GM19397 (cell line): Measurements from ENCODE around the gene OXCT1.

ENCODE experiments used
- ATAC-seq: cut with Tn5 transposase; IDR thresholded peaks from one replicate; pipeline ENCODE4 v1.9.1; 2021; ENCODE audit warnings: mild to moderate bottlenecking, moderate library complexity; ENCODE audit not compliant: unreplicated experiment

Gene OXCT1

DNA sequence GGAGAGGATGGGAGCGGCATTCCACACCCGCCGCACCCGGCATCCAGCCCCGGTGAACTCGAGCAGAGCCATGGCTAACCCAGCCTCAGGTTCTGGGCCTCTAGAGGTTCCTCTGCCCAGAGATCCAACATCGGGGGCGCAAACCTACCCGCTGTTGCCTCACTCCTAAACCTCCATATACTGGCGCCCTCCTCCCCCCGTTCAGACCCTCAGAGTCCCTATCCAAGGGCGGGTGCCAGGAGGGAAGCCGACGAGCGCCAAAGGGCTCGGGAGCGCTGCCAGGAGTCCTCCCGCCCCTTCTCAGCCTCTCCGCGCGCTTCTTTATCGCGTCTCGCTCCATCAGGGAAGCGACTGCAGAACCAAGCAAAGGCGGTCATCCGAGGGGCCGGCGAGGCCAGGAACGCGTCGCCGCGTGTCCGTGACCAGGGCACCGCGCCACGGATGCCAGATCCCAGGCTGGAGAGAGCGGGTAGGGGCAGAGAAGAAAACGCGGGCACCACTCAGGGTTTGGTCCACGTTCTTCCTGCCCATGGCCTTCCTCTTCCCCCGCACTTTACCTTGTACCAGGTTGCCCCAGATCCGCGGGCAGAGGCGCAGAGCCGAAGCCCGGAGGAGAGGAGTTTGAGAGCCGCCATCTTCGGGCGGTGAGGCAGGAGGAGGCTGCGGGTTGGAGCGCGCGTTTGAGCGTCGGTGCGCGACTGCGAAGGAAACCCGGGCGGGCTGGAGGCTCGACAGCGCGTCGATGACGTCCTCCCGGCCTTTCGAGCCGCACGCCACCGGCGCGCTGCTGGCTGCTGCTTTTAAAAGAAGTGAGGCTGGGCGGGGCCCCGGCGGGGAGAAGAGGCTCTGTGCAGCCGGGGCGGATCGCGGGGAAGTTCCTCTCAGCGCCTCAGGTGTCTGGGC, at the start of gene OXCT1:
TSS of gene OXCT1 (minus strand) at position 702 of the 903 bp plus-strand sequence. CDS start at position 635, 67 bp downstream.
- ATAC-seq: peak; percentile 93

DNA sequence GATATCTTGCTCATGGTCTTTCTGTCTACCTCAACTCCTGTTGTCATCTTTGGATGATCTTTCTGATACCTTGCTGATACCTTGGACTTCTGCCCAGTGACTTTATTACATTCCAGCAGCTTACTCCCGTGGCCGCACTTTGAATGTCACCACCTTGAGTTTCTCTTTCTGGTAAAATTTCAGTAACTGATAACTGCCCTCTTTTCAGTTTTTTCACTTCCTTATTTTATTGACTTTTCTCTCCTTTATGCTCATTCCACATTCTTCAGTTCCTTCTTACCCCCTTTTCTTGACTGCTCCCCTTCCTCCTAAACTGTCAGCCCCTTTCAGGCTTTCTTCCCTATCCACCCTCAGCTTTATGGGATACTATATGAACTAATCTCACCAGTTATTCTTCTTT, 47.9 kb upstream of the OXCT1 start:
- ATAC-seq: no peak

DNA sequence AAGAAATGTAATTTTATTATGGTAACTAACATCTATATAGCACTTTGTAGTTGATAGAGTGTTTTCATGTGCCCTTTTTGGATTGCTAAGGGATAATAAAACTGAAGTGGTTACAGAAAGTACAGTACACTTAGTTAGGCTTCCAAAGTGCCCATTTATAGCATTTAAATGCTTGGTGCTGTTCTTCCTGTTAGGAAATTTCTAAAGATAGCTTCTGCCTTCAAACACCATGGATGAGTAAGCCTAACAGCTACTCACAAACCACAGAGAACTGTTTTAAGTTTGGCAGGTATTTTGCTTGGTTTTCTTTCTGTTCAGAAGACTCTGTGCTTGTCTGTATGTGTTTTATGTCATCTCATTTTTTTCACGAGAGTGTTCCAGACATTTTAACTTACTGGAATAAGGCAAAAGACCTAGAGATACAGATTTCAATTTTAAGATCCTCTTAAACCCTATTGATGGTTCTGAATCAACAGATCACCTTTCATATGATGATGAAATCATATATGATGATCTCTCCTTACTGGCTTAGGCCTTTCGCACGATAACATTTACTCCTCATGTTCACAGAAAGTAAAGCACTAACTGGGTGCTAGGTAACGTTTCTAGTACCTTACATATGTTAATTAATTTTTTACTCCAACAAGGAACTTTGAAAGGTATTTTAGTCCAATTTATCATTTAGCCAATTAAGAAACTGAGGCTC, 38.3 kb upstream of the OXCT1 start:
- no peak for ATAC-seq

DNA sequence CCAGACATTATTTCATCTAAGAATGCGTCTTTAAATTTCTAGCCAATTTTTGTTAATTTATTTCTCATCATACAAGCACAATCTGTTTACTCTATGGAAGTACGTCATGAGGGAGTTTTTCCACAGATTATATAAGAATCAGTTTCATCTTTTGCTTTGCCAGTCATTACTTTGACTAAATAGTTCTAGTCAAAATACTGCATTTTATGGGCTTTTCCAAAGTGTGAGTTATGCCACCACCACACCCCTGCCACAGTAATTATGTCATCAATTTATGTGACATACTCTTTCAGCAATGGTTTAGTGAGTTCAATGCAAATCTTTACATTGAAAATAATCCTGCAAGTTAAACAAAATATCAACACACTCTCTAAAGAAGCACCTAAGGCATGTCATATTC, 35.9 kb upstream of the OXCT1 start:
- ATAC-seq: no peak

DNA sequence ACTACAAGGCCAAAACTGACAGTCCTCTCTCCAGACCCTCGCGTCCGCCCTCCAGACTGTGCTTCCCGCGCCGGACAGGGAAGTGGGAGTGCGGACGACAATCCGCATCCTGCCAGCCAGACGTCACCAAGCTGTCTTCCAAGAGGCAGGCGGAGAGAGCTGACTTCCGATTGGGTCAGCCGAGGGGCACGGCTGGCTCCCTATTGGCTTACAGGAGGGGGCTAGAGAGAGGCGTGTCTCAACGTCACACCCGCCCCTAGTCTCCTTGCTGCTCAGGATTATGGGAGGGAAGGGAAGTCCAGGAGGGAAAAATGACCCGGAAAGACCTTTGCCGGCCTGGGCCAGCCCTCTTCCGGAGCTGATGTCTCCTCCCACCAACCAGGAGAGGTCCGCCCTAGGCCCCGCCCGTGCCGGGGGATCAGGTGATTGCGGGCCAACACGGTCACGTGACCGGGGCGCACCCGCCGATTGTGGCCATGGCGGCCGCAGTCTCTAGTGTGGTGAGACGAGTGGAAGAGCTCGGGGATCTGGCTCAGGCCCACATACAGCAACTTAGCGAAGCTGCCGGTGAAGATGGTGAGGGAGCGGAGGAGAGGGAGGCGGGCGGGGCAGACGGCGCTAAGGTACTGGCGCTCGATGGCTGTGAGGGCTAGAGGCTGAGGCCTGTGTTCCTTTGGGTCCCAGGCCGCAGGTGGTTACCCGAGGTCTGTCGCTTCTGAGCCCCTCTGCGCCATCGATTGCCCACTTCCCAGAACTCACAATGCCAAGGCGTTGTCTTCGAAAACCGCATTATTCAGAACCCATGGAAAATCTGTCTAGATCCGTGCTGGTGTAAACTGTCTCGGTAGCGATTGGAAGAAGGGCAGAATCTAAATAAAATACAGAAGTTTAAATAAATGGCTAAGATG, 33.9 kb upstream of the OXCT1 start, which contains the start of gene RIMOC1:
TSS of gene RIMOC1 (plus strand) at position 453 of the 908 bp plus-strand sequence. CDS start at position 477, 24 bp downstream.
- peak; percentile 99 for ATAC-seq

DNA sequence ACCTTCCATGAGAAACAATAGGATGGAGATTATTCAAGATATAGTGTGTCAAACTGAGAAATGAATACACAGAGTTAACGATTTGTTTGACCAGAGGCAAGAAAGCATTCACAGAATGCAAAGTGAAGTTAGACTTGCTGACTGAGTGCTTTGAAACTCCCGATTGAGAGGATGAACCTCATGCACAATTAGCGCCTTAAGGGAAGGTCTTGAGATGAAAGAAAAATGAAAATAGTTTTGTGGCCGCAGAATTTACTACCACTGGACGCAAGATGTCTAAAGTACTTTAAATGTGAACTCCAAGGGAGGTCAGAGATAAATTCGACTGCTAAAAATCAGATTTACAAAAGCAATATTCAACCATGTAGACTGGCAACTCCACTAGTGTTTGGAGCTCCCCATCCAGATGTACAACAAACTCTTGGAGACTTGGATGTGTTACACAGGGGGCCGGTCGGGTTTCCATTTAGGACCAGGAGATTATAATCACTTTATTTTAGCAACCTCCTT, 33.2 kb upstream of the OXCT1 start:
- ATAC-seq: no peak

DNA sequence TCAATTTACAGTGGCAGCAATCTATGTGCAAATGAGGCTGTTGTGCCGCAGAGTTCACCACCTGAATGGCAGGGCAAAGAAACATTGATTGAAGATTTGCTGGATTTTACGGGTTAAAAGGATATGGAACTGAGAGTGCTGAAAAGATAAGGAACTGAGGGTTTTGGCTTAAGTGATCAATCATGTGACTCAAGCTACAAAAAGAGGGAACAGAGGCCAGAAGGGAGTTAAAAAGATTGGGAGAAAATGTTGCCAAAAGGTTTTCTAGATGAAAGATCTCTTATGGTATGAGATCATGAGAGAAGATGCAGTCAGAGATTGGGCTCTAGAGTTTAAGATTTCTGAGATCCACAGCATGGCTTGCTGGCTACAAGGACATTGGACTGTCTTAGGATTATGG, 26.0 kb upstream of the OXCT1 start:
- ATAC-seq: no peak

DNA sequence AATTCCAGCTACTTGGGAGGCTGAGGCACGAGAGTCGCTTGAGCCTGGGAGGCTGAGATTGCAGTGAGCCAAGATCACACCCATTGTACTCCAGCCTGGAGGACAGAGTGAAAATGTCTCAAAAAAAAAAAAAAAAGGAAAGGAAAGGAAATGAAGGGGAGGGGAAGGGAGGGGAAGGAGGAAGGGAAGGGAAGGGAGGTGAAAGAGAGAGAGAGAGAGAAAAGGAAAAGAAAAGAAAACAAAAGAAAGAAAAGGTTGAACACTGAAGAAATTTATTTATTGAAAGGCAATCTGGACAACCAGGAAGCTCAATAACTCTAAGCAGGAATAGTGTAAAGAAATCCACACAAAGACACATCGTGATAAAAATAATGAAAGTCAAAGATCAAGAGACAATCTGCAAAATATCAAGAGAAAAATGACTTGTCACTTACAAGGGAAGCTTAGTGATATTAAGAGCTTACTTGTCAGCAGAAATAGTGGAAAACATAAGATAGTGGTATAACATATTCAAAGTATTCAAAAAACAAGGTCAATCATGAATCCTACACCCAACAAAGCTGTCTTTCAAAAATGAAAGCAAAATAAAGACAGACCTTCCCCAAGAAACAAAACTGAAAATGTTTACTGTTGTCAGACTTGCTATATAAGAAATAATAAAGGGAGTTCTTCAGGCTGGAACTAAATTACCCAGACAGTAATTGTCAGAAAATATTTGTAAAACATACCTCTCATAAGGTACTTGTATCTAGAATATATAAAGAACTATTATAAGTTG, 23.0 kb upstream of the OXCT1 start:
- ATAC-seq: no peak

DNA sequence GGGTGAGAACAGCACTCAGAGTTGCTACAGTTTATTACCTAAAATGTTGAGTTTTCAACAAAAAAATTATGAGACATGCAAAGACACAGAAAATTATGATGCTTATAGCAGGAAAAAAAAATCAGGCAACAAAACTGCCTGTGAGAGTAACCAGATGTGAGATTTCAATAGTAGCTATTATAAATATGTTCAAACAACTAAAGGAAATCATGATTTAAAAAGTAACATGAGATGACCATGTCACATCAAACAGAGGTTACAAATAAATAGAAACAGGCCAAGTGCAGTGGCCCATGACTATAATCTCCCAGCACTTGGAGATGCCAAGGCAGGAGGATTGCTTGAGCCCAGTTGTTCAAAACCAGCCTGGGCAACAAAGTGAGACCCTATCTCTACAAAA, 21.8 kb upstream of the OXCT1 start:
- no peak for ATAC-seq

DNA sequence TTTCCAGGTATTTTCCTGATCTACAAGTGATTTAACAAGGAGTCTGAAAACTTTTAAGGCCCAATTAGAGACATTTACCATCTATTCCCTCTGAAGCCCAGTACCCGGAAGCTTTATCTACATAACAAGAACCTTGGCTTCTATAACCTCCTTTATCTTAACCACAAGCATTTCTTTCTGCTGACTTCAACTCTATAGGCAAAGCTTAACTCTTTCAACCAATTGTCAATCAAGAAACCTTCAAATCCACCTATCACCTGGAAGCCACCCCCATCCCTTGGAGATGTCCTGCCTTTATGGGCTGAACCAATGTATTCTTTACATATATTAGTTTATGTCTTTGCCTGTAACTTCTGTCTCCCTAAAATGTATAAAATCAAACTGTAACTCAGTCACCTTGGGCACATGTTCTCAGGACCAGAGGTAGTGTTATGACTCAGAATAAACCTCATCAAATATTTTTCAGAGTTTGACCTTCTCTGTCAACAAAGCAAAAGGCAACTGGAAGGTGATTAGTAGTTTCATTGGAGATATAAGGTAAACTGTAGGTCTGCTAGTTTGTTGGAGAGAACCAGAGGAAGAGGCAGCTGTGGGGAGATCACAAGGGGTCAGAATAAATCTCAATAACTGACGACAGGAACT, 21.0 kb upstream of the OXCT1 start:
- no peak for ATAC-seq

DNA sequence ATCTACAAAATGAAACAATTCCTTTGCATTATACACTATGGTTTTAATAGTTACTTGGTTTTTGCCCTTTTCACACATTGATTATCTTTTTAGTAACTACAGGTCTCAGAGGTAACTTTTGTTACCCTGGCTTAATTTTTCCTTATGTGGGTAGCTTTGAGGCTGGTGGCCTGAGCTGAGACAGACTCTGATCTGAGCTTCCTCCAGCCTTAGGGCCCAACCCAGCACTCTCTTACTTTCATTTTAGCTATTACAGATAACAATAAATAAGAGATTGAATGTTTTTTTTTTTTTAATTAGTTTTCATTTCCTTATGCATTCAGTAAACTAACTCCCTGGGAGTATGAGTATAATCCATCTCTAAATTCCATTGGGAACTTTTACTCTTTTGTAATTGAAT, 15.1 kb upstream of the OXCT1 start:
- ATAC-seq: no peak

DNA sequence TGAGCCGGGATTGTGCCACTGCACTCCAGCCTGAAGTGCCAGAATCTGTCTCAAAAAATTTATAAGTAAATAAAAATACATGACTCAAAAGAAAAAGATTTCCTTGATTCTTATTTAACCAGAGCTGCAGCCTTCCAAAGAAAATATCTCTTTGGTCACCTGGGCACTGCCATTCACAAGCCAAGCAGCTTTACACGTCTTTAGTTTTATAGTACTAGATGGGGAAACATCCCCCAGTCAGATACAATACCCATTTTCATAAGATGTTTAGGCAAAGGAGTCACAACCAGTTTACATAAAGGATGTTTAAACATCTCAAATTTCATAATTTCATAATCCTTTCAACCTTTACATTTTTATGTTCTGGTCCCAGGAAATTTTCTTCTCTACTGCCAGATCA, 13.7 kb upstream of the OXCT1 start:
- ATAC-seq: no peak

DNA sequence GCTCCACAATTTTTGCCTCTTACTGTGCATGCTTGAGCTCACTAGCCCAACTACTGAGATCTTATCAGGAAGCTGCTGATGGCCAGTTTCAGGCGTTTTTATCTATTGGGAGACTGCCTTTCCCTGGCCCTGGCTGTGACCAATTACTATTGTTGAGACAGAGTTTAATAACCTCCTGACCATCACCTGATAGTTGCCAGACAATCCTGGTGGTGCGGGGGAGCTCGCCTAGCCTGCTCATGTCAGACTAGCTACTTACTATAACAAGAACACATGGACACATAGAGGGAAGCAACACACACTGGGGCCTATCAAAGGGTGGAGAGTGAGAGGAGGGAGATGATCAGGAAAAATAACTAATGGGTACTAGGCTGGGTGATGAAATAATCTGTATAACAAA, 13.0 kb upstream of the OXCT1 start:
- no peak for ATAC-seq

DNA sequence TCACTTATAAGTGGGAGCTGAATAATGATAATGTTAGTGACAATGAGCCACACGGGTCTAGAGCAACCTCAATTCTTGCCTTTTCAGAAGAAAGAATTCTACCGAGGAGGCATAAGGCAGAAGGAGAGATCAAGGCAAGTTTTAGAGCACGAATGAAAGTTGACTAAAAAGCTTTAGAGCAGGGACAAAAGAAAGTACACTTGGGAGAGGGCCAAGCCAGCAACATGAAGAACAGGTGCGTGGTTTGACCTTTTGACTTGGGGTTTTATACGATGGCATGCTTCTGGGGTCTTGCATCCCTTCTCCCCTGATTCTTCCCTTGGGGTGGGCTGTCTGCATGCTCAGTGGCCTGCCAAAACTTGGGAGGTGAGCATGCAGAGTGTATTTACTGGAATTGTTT, 12.5 kb upstream of the OXCT1 start:
- no peak for ATAC-seq

DNA sequence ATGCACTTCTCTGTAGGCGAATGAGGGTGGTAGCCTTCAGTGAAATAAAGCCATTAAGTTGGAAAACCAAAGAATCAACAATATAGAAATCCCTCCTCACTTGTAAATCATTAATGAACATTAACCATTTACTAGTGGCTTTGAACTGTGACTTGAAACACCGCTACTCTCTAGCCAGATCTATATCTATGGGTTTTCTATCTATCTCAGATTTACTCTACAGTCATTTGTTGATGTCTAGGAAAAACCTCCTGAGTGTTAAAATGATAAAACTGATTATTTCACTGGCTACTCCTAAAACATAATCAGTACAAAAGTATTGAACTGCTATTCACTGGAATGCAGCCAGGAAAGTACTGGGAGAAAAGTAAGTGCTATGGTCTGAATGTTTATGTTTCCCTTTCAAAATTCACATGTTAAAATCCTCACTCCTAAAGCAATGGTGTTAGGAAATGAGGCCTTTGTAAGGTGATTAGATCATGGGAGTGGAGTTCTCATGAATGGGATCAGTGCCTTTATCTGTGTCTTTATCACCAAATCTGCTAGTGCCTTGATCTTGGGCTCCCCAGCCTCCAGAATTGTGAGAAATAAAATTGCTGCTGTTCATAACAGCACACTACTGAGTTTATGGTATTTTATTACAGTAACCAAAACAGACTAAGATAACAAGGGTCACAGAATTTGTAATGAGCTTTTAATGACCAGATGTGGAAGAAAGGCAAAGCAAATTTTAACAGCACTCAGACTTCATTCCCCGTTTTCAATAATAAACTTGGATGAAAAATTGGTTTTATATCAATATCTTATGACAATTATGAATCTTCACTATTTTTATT, 8.6 kb upstream of the OXCT1 start:
- ATAC-seq: peak; percentile 66

DNA sequence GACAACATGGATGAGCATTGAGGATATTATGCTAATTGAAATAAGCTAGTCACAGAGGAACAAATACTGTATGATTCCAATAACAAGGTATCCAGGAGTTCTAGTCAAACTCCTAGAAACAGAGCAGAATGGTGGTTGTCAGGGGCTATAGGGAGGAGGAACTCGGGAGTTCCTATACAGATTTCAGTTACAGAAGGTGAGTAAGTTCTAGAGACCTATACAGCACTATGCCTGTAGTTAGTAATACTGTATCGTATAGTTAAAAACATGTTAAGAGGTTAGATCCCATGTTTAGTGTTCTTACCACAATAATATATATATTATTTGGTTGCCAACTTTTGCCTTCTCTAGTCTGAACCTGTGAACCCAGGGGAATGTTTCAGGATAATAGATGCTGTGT, 7.9 kb upstream of the OXCT1 start:
- peak; percentile 44 for ATAC-seq

DNA sequence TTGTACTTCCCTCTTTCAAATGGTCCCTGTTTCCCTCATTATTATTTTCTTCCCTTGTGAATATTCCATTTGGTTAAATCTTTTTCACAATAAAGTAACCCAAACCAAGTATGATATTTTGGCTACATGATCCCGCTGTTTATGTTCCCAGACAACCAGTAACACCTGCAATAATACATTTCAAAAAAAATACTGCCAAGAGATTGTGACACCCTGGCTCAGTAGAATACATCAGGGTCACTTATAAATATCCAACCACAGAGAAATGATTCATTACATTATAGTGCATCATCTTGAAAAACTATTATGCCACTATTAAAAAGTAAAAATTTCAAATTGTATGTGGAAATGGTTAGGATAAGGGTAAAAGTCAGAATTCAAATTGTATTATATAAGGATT, 7.2 kb upstream of the OXCT1 start:
- no peak for ATAC-seq

DNA sequence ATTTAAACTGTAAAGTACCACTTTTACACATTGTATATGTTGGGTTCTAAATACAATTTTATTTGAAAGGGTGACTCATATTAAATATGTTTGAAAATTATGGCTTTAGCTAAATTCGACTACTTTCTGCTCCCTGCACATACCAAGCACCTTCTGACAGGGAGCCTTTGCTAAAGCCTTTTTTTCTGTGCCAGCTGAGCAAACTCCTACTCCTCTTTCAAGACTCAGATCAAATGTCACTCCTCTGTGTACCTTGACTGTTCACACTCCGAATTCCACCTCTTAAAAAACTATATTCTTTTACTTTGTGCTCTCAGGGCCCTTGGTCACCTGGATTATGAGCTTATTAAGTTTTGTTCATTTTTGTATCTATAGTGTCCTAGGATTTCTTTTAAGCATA, 6.5 kb upstream of the OXCT1 start:
- ATAC-seq: no peak

DNA sequence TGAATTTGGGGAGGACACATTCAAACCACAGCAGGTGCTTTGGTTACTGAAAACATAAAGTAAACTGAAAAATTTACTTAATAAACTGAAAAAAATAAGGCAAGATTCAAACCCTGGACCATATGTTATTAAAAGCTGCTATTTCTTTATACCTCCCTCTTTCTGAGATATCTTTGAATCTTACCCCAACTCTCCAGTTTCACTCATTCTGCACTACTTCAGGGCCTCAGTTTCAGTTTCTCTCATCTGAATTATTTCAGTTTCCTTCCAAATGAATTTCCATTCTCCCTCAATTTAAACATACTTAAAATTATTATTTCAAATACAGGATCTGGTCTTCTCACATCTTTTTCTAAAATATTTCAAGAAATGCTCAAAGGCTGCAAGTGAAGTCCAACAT, 4.9 kb upstream of the OXCT1 start:
- no peak for ATAC-seq
